NCI-H2171 (cell line): Measurements from ENCODE around the gene GPR17.
A peak's percentile ranks its signal among the peaks of the same experiment; 100 is the strongest.

ENCODE experiments used
- DNase-seq: peaks from one replicate; lab custom pipeline; 2025; lab: John Stamatoyannopoulos, UW

The GPR17 gene

GRCh38 chr2:127694986-127695385 is 49.0 kb downstream of the GPR17 start:
- no peak for DNase-seq

GRCh38 chr2:127695491-127696472 is 49.8 kb downstream of the GPR17 start:
- no peak for DNase-seq

- DNase-seq = no peak
Measured at GRCh38 chr2:127697482-127698180, 51.7 kb downstream of the GPR17 start.

GRCh38 chr2:127698553-127699355 is 52.8 kb downstream of the GPR17 start:
- no peak for DNase-seq

- DNase-seq = no peak
Measured at GRCh38 chr2:127700527-127701192, 54.7 kb downstream of the GPR17 start.

GRCh38 chr2:127701193-127701650 is 55.3 kb downstream of the GPR17 start, which contains the start of gene SFT2D3:
SFT2D3 (plus strand) TSS chr2:127701497; CDS start chr2:127701529, 32 bp downstream.
- DNase-seq = peak; percentile 82

- DNase-seq = peak; percentile 75
Measured at GRCh38 chr2:127701651-127702394, 55.9 kb downstream of the GPR17 start.
